GM23338 (cell line): Measurements from ENCODE around the gene PARP14. TPM values are rescaled to one million over a fixed set of nuclear protein-coding genes. Genes with fewer than 3 reads are reported as not detected.

Source experiments
- ATAC-seq: fragments of 200-7000 bp; cut with Tn5 transposase; 3 replicates; pipeline ENCODE4 v1.9.1; 2020
- DNase-seq: peaks from one replicate; pipeline ENCODE4 v3.0.0-alpha.2; 2015; ENCODE audit warnings: low spot score
- H2AFZ ChIP-seq: fragments of 200-600 bp; sonication (generic); 2 replicates; pipeline ENCODE4 v1.8.0; 2016; ENCODE audit warnings: antibody characterized with exemption, mild to moderate bottlenecking, moderate library complexity
- H3F3A ChIP-seq: fragments of 200-600 bp; sonication (generic); replicated peaks from 2 replicates; pipeline ENCODE4 v1.8.0; 2017; ENCODE audit warnings: antibody characterized with exemption, mixed run types, low read depth
- H3K27ac ChIP-seq: fragments of 200-600 bp; sonication (generic); 2 replicates; pipeline ENCODE4 v1.6.1; 2016; ENCODE audit warnings: low read depth
- H3K27me3 ChIP-seq: fragments of 200-600 bp; sonication (generic); 2 replicates; pipeline ENCODE4 v1.8.0; 2016; ENCODE audit warnings: mild to moderate bottlenecking, mixed run types, moderate library complexity; ENCODE audit not compliant: insufficient read depth
- H3K36me3 ChIP-seq: fragments of 200-600 bp; sonication (generic); 2 replicates; pipeline ENCODE4 v1.8.0; 2016; ENCODE audit warnings: mild to moderate bottlenecking; ENCODE audit not compliant: insufficient read depth
- H3K4me1 ChIP-seq: fragments of 200-600 bp; sonication (generic); 2 replicates; pipeline ENCODE4 v1.8.0; 2016; ENCODE audit warnings: mild to moderate bottlenecking, moderate library complexity; ENCODE audit not compliant: insufficient read depth
- H3K4me2 ChIP-seq: fragments of 200-600 bp; sonication (generic); 2 replicates; pipeline ENCODE4 v1.7.1; 2017; ENCODE audit warnings: mixed run types
- H3K4me3 ChIP-seq: fragments of 200-600 bp; sonication (generic); 2 replicates; pipeline ENCODE4 v1.6.1; 2016; ENCODE audit warnings: mixed run types
- H3K79me2 ChIP-seq: fragments of 200-600 bp; sonication (generic); replicated peaks from 2 replicates; pipeline ENCODE4 v1.8.0; 2017; ENCODE audit warnings: mild to moderate bottlenecking; ENCODE audit not compliant: insufficient read depth
- H3K9me2 ChIP-seq: fragments of 200-600 bp; sonication (generic); 2 replicates; pipeline ENCODE4 v1.8.0; 2017; ENCODE audit not compliant: insufficient read depth
- H4K20me1 ChIP-seq: fragments of 200-600 bp; sonication (generic); replicated peaks from 2 replicates; pipeline ENCODE4 v1.8.0; 2017; ENCODE audit warnings: mild to moderate bottlenecking; ENCODE audit not compliant: insufficient read depth
- H3K27ac Mint-ChIP-seq: 2 replicates; pipeline ENCODE4 v1.8.0; 2020; ENCODE audit warnings: inconsistent platforms, mild to moderate bottlenecking, moderate library complexity, mixed read lengths
- H3K27me3 Mint-ChIP-seq: 3 replicates; pipeline ENCODE4 v1.8.0; 2022; ENCODE audit warnings: low read depth, mild to moderate bottlenecking, moderate library complexity, mixed read lengths, inconsistent platforms; ENCODE audit not compliant: insufficient read depth, poor library complexity
- H3K36me3 Mint-ChIP-seq: 3 replicates; pipeline ENCODE4 v1.8.0; 2021; ENCODE audit warnings: low read depth, mild to moderate bottlenecking, inconsistent platforms, moderate library complexity, mixed read lengths
- H3K4me1 Mint-ChIP-seq: 3 replicates; pipeline ENCODE4 v1.8.0; 2020; ENCODE audit warnings: mild to moderate bottlenecking, inconsistent platforms, mixed read lengths
- H3K4me3 Mint-ChIP-seq: 3 replicates; pipeline ENCODE4 v1.8.0; 2021; ENCODE audit warnings: moderate library complexity, mild to moderate bottlenecking, inconsistent platforms, mixed read lengths
- H3K9me3 Mint-ChIP-seq: 3 replicates; pipeline ENCODE4 v1.8.0; 2020; ENCODE audit warnings: moderate library complexity, mild to moderate bottlenecking, inconsistent platforms, mixed read lengths
- CREB1 ChIP-seq: fragments of 250-450 bp; sonication (Bioruptor Pico); IDR thresholded peaks from 2 replicates; pipeline ENCODE4 v1.5.0; 2020; ENCODE audit warnings: low read depth, mild to moderate bottlenecking, moderate library complexity
- EZH2 ChIP-seq: fragments of 200-600 bp; sonication (generic); IDR thresholded peaks from one replicate; pipeline ENCODE4 v1.8.0; 2017; ENCODE audit warnings: antibody characterized with exemption, mild to moderate bottlenecking, low read depth; ENCODE audit not compliant: unreplicated experiment
- EZH2phosphoT487 ChIP-seq: fragments of 200-600 bp; sonication (generic); IDR thresholded peaks from one replicate; pipeline ENCODE4 v1.8.1; 2018; ENCODE audit warnings: antibody characterized with exemption; ENCODE audit not compliant: unreplicated experiment
- JUNB ChIP-seq: IDR thresholded peaks from one replicate; pipeline ENCODE4 v1.6.1; 2016; ENCODE audit warnings: antibody characterized with exemption; ENCODE audit not compliant: unreplicated experiment
- NANOG ChIP-seq: IDR thresholded peaks from 2 replicates; pipeline ENCODE4 v1.6.1; 2016; ENCODE audit warnings: antibody characterized with exemption, borderline replicate concordance
- POLR2AphosphoS5 ChIP-seq: IDR thresholded peaks from 2 replicates; pipeline ENCODE4 v1.6.1; 2016; ENCODE audit warnings: antibody characterized with exemption, low read depth
- STAT1 ChIP-seq: IDR thresholded peaks from one replicate; pipeline ENCODE4 v1.6.1; 2016; ENCODE audit warnings: antibody characterized with exemption; ENCODE audit not compliant: unreplicated experiment
- ZNF114 ChIP-seq: fragments of 250-450 bp; sonication (Bioruptor Pico); IDR thresholded peaks from 2 replicates; pipeline ENCODE4 v1.5.0; 2020; ENCODE audit warnings: mild to moderate bottlenecking, moderate library complexity
- ZNF331 ChIP-seq: fragments of 250-450 bp; sonication (Bioruptor Pico); IDR thresholded peaks from 2 replicates; pipeline ENCODE4 v1.5.0; 2020; ENCODE audit warnings: low read depth, mild to moderate bottlenecking, moderate library complexity
- polyA plus RNA-seq: library from polyadenylated mRNA; unstranded; fragments of >200 nt; fragmentation: Nextera tagmentation; extraction: Ambion mirVana; gene quantifications from 2 replicates; pipeline ENCODE4 v1.2.1, GENCODE V29; 2016
- total RNA-seq: library from RNA; depleted of rRNA; stranded (reverse); fragments of >200 nt; shearing (Covaris generic); gene quantifications from 2 replicates; pipeline ENCODE4 v1.2.3, GENCODE V29; 2014
- TF ChIP-seq, protein P1 (sequence below): fragments of 250-450 bp; sonication (Bioruptor Pico); IDR thresholded peaks from 2 replicates; pipeline ENCODE4 v1.5.0; 2020; ENCODE audit warnings: mild to moderate bottlenecking, moderate library complexity
- TF ChIP-seq, protein P2 (sequence below): IDR thresholded peaks from 2 replicates; pipeline ENCODE4 v1.6.1; 2016; ENCODE audit warnings: antibody characterized with exemption
- TF ChIP-seq, protein P3 (sequence below), 2 experiments: fragments of 200-600 bp in 1 of 2; sonication (generic) in 1 of 2; conservative IDR thresholded peaks; 2 replicates each; pipeline versions ENCODE4 v1.5.1 to v1.6.1; 2016 to 2017; ENCODE audit warnings: antibody characterized with exemption in 2 of 2, low read depth in 2 of 2, mild to moderate bottlenecking in 2 of 2, moderate library complexity in 1 of 2

PARP14 gene
- total and polyA plus RNA-seq, 2 experiments from 2014 or later, result 7.8 to 26.0 TPM

GRCh38 chr3:122714273-122714672 lies 33.6 kb downstream of the PARP14 start:
- no peaks in the 10 kb centered on the region for H3K9me3 Mint-ChIP-seq
- no peak for TF ChIP-seq STAT1
- no peak for TF ChIP-seq EZH2phosphoT487
- TF ChIP-seq, protein P1, sequence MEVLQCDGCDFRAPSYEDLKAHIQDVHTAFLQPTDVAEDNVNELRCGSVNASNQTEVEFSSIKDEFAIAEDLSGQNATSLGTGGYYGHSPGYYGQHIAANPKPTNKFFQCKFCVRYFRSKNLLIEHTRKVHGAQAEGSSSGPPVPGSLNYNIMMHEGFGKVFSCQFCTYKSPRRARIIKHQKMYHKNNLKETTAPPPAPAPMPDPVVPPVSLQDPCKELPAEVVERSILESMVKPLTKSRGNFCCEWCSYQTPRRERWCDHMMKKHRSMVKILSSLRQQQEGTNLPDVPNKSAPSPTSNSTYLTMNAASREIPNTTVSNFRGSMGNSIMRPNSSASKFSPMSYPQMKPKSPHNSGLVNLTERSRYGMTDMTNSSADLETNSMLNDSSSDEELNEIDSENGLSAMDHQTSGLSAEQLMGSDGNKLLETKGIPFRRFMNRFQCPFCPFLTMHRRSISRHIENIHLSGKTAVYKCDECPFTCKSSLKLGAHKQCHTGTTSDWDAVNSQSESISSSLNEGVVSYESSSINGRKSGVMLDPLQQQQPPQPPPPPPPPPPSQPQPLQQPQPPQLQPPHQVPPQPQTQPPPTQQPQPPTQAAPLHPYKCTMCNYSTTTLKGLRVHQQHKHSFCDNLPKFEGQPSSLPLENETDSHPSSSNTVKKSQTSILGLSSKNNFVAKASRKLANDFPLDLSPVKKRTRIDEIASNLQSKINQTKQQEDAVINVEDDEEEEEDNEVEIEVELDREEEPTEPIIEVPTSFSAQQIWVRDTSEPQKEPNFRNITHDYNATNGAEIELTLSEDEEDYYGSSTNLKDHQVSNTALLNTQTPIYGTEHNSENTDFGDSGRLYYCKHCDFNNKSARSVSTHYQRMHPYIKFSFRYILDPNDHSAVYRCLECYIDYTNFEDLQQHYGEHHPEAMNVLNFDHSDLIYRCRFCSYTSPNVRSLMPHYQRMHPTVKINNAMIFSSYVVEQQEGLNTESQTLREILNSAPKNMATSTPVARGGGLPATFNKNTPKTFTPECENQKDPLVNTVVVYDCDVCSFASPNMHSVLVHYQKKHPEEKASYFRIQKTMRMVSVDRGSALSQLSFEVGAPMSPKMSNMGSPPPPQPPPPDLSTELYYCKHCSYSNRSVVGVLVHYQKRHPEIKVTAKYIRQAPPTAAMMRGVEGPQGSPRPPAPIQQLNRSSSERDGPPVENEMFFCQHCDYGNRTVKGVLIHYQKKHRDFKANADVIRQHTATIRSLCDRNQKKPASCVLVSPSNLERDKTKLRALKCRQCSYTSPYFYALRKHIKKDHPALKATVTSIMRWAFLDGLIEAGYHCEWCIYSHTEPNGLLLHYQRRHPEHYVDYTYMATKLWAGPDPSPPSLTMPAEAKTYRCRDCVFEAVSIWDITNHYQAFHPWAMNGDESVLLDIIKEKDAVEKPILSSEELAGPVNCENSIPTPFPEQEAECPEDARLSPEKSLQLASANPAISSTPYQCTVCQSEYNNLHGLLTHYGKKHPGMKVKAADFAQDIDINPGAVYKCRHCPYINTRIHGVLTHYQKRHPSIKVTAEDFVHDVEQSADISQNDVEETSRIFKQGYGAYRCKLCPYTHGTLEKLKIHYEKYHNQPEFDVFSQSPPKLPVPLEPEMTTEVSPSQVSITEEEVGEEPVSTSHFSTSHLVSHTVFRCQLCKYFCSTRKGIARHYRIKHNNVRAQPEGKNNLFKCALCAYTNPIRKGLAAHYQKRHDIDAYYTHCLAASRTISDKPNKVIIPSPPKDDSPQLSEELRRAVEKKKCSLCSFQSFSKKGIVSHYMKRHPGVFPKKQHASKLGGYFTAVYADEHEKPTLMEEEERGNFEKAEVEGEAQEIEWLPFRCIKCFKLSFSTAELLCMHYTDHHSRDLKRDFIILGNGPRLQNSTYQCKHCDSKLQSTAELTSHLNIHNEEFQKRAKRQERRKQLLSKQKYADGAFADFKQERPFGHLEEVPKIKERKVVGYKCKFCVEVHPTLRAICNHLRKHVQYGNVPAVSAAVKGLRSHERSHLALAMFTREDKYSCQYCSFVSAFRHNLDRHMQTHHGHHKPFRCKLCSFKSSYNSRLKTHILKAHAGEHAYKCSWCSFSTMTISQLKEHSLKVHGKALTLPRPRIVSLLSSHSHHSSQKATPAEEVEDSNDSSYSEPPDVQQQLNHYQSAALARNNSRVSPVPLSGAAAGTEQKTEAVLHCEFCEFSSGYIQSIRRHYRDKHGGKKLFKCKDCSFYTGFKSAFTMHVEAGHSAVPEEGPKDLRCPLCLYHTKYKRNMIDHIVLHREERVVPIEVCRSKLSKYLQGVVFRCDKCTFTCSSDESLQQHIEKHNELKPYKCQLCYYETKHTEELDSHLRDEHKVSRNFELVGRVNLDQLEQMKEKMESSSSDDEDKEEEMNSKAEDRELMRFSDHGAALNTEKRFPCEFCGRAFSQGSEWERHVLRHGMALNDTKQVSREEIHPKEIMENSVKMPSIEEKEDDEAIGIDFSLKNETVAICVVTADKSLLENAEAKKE, result no peak
- no peak for TF ChIP-seq EZH2
- TF ChIP-seq ZNF114, result no peak
- TF ChIP-seq, protein P2, sequence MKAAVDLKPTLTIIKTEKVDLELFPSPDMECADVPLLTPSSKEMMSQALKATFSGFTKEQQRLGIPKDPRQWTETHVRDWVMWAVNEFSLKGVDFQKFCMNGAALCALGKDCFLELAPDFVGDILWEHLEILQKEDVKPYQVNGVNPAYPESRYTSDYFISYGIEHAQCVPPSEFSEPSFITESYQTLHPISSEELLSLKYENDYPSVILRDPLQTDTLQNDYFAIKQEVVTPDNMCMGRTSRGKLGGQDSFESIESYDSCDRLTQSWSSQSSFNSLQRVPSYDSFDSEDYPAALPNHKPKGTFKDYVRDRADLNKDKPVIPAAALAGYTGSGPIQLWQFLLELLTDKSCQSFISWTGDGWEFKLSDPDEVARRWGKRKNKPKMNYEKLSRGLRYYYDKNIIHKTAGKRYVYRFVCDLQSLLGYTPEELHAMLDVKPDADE, result no peak
- TF ChIP-seq ZNF331, result no peak
- TF ChIP-seq JUNB, result no peak
- TF ChIP-seq, protein P3, sequence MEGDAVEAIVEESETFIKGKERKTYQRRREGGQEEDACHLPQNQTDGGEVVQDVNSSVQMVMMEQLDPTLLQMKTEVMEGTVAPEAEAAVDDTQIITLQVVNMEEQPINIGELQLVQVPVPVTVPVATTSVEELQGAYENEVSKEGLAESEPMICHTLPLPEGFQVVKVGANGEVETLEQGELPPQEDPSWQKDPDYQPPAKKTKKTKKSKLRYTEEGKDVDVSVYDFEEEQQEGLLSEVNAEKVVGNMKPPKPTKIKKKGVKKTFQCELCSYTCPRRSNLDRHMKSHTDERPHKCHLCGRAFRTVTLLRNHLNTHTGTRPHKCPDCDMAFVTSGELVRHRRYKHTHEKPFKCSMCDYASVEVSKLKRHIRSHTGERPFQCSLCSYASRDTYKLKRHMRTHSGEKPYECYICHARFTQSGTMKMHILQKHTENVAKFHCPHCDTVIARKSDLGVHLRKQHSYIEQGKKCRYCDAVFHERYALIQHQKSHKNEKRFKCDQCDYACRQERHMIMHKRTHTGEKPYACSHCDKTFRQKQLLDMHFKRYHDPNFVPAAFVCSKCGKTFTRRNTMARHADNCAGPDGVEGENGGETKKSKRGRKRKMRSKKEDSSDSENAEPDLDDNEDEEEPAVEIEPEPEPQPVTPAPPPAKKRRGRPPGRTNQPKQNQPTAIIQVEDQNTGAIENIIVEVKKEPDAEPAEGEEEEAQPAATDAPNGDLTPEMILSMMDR (conservative IDR thresholded peaks at IDR 0.05; ENCODE audit: low read depth in 2 of 2), result no peak
- TF ChIP-seq POLR2AphosphoS5, result no peak
- TF ChIP-seq CREB1, result no peak
- no peak for TF ChIP-seq NANOG
- ATAC-seq, result no peak
- H2AFZ ChIP-seq, result no peak overlapping the region
- no peaks in the 10 kb centered on the region for H3F3A ChIP-seq
- H3K36me3 ChIP-seq, result peaks cover 3% of the 10 kb centered on the region; the same call in 1 of the 2 replicates
- H3K4me3 Mint-ChIP-seq, result no peak overlapping the region
- no peaks in the 10 kb centered on the region for H3K79me2 ChIP-seq
- no peak overlapping the region for H3K27ac Mint-ChIP-seq
- no peak overlapping the region for H3K4me2 ChIP-seq
- no peaks in the 10 kb centered on the region; the same call in 1 of the 2 replicates for H4K20me1 ChIP-seq
- no peaks in the 10 kb centered on the region for H3K4me1 Mint-ChIP-seq
- no peaks in the 10 kb centered on the region for H3K9me2 ChIP-seq
- H3K27me3 ChIP-seq, result no peaks in the 10 kb centered on the region
- no peak for DNase-seq
- H3K27ac ChIP-seq, result no peak overlapping the region
- H3K4me1 ChIP-seq, result no peaks in the 10 kb centered on the region
- H3K36me3 Mint-ChIP-seq, result no peaks in the 10 kb centered on the region; the same call in 1 of the 3 replicates
- H3K27me3 Mint-ChIP-seq, result no peaks in the 10 kb centered on the region
- H3K4me3 ChIP-seq, result no peak overlapping the region
